HepG2 (cell line): ENCODE data around the gene PRSS8. TPM values are rescaled to one million over a fixed set of nuclear protein-coding genes. Genes with fewer than 3 reads are reported as not detected.

ENCODE experiments used
- BATF2 ChIP-seq: sonication (generic); formaldehyde crosslinking; IDR thresholded peaks from 2 replicates; pipeline ENCODE4 v1.8.0; 2022; ENCODE audit warnings: mild to moderate bottlenecking, missing genetic modification reagents, moderate library complexity
- BCLAF1 ChIP-seq: fragments of 450-650 bp; IDR thresholded peaks from 2 replicates; pipeline ENCODE4 v1.6.1; 2017; ENCODE audit warnings: mild to moderate bottlenecking
- CHD2 ChIP-seq: IDR thresholded peaks from 2 replicates; pipeline ENCODE4 v1.6.1; 2011; ENCODE audit warnings: low read depth, low read length, improper control_type of control experiment
- FOXP1 ChIP-seq, 2 experiments: fragments of 450-650 bp in 1 of 2; IDR thresholded peaks; 2 replicates each; pipeline ENCODE4 v1.6.1; 2017 to 2018; ENCODE audit warnings: antibody characterized with exemption in 1 of 2
- MED1 ChIP-seq: sonication (generic); formaldehyde crosslinking; IDR thresholded peaks from 2 replicates; pipeline ENCODE4 v1.4.0; 2020; ENCODE audit warnings: missing genetic modification reagents
- SP140L ChIP-seq: sonication (generic); formaldehyde crosslinking; IDR thresholded peaks from 2 replicates; pipeline ENCODE4 v1.4.0; 2020; ENCODE audit warnings: missing genetic modification reagents, borderline replicate concordance
- TEF ChIP-seq: sonication (generic); formaldehyde crosslinking; IDR thresholded peaks from 2 replicates; pipeline ENCODE4 v1.5.0; 2020; ENCODE audit warnings: missing genetic modification reagents
- ZBTB4 ChIP-seq: sonication (generic); formaldehyde crosslinking; IDR thresholded peaks from 2 replicates; pipeline ENCODE4 v1.4.0; 2020; ENCODE audit warnings: missing genetic modification reagents, mild to moderate bottlenecking, borderline replicate concordance
- ZBTB43 ChIP-seq: sonication (generic); formaldehyde crosslinking; conservative IDR thresholded peaks from 2 replicates; pipeline ENCODE4 v1.4.0; 2020; ENCODE audit warnings: missing genetic modification reagents
- ZKSCAN5 ChIP-seq: sonication (generic); formaldehyde crosslinking; IDR thresholded peaks from 2 replicates; pipeline ENCODE4 v1.5.1; 2020; ENCODE audit warnings: mild to moderate bottlenecking, missing genetic modification reagents
- ZNF180 ChIP-seq: sonication (generic); formaldehyde crosslinking; IDR thresholded peaks from 2 replicates; pipeline ENCODE4 v1.4.0; 2020; ENCODE audit warnings: low read depth, missing genetic modification reagents, borderline replicate concordance
- ZNF337 ChIP-seq: sonication (generic); formaldehyde crosslinking; IDR thresholded peaks from 2 replicates; pipeline ENCODE4 v1.5.1; 2020; ENCODE audit warnings: missing genetic modification reagents, low read depth, mild to moderate bottlenecking, borderline replicate concordance
- ZNF503 ChIP-seq: sonication (generic); formaldehyde crosslinking; IDR thresholded peaks from 2 replicates; pipeline ENCODE4 v1.4.0; 2020; ENCODE audit warnings: missing genetic modification reagents
- ZNF597 ChIP-seq: sonication (generic); formaldehyde crosslinking; IDR thresholded peaks from 2 replicates; pipeline ENCODE4 v1.5.0; 2020; ENCODE audit warnings: missing genetic modification reagents
- ZNF776 ChIP-seq: sonication (generic); formaldehyde crosslinking; IDR thresholded peaks from 2 replicates; pipeline ENCODE4 v1.4.0; 2020; ENCODE audit warnings: mild to moderate bottlenecking, missing genetic modification reagents
- polyA plus RNA-seq, 8 experiments: library from polyadenylated mRNA; depleted of rRNA in 3 of 8; stranded (reverse) in 7 of 8; unstranded in 1 of 8; fragments of >200 nt; fragmentation: Illumina TruSeq in 4 of 8; extraction: Trizol in 4 of 8; gene quantifications; 2 replicates each; pipeline versions ENCODE4 v1.2.1 to v1.2.3, GENCODE V29; 2011 to 2016; ENCODE audit warnings: low read depth in 4 of 8, missing spikeins in 1 of 8, mixed read lengths in 1 of 8; ENCODE audit not compliant: insufficient read depth in 1 of 8
- total RNA-seq, 5 experiments: library from RNA; depleted of rRNA; stranded (reverse); fragments of >200 nt; fragmentation: Illumina TruSeq; extraction: Trizol; gene quantifications; 2 replicates each; pipeline ENCODE4 v1.2.3, GENCODE V29; 2016; ENCODE audit warnings: low read depth in 1 of 5

The PRSS8 gene
- total and polyA plus RNA-seq, 2 of the 13 experiments (the other 11 are each of a cell fraction or from before 2014, with no cell fraction given), result 2.6 to 7.2 TPM

- no peak for TF ChIP-seq ZBTB4 (CRISPR knock-in tag)
- no peak for TF ChIP-seq ZKSCAN5
- no peak for TF ChIP-seq FOXP1 (IDR thresholded peaks at IDR 0.05)
- no peak for TF ChIP-seq FOXP1 (CRISPR knock-in tag; IDR thresholded peaks at IDR 0.05)
- no peak for TF ChIP-seq ZNF597 (CRISPR knock-in tag)
- no peak for TF ChIP-seq BCLAF1
- no peak for TF ChIP-seq BATF2 (CRISPR knock-in tag)
- no peak for TF ChIP-seq CHD2
- TF ChIP-seq ZNF503 (CRISPR knock-in tag), result no peak
- peak; percentile 28; the same call in 1 of the 2 replicates for TF ChIP-seq SP140L (CRISPR knock-in tag)
- TF ChIP-seq MED1 (CRISPR knock-in tag), result peak; percentile 74
- no peak for TF ChIP-seq ZBTB43 (CRISPR knock-in tag)
- TF ChIP-seq ZNF337 (CRISPR knock-in tag), result peak; percentile 57; the same call in 1 of the 2 replicates
- TF ChIP-seq ZNF776 (CRISPR knock-in tag), result no peak; the same call in 1 of the 2 replicates
- no peak for TF ChIP-seq ZNF180
- no peak for TF ChIP-seq TEF (CRISPR knock-in tag)
Measured at GRCh38 chr16:31142109-31143010, 6.8 kb upstream of the PRSS8 start (continued).
